ENCODE results near the gene ARFGEF3.
A peak's percentile ranks its signal among the peaks of the same experiment; 100 is the strongest.

Gene ARFGEF3

DNA sequence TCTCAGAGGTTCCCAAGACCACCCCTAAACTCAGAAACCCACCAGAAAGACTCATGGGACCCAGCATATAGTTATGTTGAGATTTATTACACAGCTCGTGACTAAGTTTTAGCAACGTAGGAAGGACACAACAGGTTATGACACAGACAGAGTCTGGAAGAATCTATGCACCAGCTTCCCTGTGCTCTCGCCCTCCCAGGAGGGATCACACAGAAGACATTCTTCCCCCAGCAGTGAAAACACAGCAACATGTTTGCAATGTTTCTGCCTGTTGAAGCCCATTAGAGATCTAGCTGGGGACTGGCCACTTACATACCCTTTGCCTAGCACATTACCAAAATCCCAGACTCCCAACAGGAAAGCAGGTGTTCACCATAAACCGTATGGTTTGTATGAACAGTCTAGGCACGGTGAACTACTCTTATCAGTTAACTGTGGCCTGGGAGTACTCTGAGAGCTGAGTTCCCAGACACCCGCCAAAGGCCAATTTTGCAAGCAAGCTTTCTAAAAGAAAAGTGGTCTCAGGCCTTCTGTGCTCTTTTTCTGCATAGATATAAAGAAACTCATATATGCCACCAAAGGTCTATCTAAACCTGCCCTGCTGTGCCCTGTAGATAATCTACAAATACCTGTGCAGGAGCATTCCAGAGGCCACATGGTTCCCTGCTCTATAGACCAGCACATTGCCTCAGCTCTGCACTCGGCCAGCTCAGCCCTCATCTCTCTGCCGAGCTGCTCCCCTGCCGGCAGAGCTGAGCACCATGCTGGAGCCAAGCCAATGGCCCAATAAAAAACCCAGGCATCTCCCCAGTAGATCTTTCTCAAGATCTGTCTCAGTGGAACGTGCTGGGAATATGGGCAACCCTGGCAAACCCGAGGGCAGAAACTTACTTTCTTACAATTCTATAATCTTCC is 146.3 kb downstream of the ARFGEF3 start:
- DNase-seq (ENCODE audit: low read depth in 2 of 2) = no peak

DNA sequence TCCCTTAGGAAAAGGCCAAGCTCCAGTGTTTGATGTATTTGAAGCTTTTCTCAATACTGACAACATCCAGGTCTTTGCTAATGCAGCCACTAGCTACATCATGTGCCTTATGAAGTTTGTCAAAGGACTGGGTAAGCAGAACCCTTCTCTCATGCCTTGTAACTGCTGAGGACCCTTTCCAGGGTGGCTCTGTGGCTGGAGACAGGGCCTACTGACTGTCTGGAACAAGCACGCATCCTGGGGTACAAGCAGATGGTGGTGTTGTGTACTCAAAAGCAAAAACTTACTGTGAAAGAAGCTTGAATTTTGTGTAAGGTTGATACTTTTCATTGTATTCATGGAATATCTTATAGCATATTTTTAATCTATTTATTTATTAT is 147.0 kb downstream of the ARFGEF3 start:
- DNase-seq (ENCODE audit: low read depth in 2 of 2) = no peak

DNA sequence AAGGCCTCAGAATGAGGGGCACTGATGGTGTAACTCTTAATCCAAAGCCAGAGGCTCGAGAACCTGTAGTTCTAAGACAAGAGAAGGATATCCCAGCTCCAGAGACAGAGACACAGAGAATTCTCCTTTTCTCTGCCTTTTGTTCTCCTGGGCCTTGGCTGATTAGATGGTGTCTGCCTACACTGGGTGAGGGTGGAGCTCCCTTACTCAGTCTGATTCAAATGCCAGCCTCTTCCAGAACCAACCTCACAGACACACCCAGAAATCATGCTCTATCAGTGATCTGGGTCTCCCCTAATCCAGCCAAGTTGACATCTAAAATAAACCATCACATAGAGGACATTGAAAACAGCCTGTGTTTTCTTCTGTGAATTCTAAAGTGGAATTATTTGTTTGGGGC is 148.0 kb downstream of the ARFGEF3 start:
- no peak for DNase-seq (ENCODE audit: low read depth in 2 of 2)

DNA sequence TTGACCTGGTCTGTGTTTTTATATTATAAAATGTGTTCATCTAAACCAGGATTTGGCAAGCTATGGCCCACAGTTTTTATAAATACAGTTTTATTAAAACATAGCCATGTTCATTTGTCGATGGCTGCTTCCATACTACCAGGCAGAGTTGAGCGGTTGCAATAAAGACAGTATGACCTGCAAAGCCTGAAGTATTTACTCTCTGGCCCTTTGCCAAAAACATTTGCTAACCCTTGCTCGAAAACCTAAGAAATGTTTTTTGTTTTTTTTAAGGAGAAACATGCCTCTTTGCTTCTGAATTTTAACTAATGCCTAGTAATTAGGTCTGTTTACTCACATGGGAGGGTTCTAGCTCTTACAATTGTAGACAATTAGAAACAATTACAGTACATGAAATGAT is 148.6 kb downstream of the ARFGEF3 start:
- no peak for DNase-seq (ENCODE audit: low read depth in 2 of 2)

DNA sequence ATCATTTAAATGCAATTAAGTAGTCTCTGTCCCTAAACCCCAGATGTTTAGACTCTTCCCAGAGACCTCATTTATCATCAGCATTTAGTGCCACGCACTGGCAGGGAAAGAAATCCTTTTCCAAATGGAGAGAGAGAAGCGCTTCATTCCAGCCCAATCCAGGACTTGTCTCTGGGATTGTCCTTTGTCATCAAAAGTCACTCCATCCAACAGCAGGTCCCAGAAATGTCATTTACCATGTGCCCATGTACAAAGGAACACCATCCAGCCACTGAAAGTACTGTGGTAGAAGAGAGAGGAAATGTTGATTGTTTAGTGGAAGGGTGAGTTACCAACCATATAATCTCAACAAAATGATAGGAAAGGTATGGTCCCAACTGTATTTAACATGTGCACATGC is 149.1 kb downstream of the ARFGEF3 start:
- no peak for DNase-seq (ENCODE audit: low read depth in 2 of 2)

DNA sequence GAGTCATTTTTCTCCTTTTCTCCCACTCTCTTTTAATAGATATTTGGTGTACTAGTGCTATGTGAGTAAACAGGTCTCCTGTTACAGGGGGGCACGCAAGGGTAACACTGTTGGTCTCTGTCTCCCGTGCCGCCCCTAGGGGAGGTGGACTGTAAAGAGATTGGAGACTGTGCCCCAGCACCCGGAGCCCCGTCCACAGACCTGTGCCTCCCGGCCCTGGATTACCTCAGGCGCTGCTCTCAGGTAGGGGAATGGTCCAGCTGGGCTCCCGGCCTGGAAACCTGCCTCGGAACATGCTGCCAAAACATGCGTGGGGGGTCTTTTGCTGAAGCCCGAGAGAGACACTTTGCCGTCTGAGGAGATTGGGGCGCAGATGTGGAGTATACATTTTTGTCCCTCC is 149.5 kb downstream of the ARFGEF3 start:
- no peak for DNase-seq (ENCODE audit: low read depth in 2 of 2)

DNA sequence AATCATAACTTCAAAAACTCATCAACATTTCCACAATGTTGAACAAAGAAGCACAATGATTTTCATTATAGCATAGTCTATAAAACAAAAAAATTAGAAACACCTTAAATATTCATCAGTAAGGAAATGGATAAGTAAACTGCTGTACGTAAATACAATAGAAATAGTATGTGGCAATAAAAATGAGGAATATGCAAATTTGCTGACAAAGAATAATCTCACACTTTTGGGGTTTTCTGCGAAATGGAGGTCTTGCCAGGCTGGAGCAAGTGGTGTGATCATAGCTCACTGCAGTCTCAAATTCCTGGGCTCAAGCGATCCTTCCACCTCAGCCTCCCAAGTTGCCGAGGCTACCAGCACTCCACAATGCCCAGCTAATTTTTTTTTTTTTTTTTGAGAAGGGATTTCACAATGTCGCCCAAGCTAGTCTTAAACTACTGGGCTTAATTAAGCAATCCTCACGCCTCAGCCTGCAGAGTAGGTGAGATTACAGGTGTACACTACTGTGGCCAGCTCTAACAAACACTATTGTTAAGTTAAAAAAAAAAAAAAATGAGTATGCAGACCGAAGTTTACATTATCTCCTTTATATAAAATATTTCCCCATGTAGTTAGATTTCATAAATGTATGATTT is 157.1 kb downstream of the ARFGEF3 start:
- DNase-seq (ENCODE audit: low read depth in 2 of 2) = no peak

DNA sequence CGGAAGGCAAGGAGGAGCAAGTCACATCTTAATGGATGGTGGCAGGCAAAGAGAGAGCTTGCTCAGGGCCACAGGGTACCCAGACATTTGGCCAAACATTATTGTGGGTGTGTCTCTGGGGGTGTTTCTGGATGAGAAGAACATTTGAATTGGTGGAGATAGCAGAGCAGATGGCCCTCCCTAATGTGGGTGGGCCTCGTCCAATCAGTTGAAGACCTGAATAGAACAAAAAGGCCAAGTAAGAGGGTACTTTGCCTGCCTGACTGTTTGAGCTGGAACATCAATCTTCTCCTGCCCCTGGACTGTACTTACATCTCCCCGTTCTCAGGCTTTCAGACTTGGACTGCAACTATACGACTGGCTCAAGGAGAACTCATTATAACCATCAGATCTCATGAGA is 160.2 kb downstream of the ARFGEF3 start:
- DNase-seq (ENCODE audit: low read depth in 2 of 2) = no peak

DNA sequence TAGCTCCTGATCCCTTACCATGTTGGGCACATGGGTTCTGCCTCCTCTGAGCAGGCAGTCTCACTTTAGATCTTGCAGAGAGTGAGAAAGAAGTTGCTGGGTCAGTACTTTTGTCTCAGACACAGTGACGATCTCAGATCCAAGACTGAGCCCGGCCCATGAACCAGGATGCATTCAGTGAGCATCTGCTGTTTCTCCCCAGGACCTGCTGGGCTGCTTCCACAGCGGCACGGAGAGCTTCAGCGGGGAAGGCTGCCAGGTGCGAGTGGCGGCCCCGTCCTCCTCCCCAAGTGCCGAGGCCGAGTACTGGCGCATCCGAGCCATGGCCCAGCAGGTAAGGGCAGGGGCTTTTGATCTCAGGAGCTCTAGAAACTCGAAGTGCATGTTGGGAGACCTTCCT is 162.1 kb downstream of the ARFGEF3 start:
- DNase-seq (ENCODE audit: low read depth in 2 of 2) = no peak

DNA sequence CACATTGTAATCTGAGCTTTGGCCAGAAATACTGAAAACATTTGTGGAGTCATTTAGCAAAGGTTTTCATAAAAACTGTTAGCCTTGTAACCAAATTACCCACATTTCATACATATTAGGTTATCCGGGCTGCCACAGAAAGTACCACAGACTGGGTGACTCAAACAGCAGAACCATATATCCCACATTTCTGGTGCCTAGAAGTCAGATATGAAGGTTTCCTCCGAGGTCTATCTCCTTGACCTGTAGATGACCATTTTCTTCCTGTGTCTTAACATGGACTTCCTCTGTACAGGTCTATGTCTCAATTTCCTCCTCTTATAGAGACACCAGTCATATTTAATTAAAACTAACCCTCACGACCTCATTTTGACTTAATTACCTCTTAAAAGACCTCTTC is 166.5 kb downstream of the ARFGEF3 start:
- DNase-seq (ENCODE audit: low read depth in 2 of 2) = no peak

DNA sequence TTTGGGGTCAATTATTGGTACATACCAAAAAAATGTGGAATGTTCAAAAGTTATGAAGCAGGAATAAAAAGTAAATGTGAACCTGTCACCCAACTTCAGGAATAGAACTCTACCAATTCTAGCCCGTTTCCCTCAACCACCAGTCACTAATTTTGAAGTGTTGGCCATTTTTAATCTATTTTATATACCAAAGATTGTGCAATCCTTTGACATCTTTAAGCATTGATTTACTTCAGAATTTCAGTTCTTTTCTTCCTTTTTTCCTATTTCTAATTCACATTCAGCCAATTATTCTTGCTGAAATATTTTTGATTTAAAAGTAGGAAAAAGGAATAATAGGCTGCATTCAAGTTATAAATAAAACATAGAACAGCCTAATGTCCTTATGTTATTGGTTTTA is 169.0 kb downstream of the ARFGEF3 start:
- no peak for DNase-seq (ENCODE audit: low read depth in 2 of 2)

DNA sequence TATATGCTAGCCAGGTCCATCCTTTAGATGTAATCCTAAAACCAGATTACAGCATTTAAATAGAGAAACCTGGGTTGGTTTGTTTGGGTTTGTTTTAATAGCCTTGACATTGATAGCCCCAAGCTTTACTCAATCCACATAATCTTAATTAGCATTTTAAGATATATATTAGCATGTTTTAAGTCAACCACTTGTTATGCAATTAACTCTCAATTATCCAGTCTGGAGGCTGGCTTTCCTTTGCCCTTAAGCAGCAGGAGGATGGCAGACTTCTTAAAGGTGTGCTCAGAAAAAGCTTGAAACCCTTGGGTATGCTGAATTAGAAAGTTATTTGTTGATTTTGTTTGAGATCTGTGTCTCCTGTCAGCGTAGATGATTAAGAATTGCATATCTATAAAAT is 169.7 kb downstream of the ARFGEF3 start:
- no peak for DNase-seq (ENCODE audit: low read depth in 2 of 2)

DNA sequence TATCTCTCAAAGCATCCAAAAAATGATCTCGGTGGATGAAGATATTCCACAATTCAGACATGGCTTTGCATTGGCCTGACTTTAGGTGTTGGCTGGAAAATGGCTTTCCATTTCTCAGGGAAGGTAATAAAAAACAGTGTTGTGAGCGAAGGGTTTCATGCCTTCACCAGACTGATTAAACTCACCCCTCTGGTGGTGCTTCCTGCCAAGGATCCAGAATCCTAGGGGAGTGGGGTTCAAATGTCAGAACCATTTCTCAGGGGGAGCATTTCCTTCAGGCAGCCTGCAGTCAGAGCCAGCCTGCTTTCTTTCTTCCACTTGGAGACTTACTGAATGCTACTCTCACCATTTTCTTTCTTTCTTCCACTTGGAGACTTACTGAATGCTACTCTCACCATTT is 170.2 kb downstream of the ARFGEF3 start:
- DNase-seq (ENCODE audit: low read depth in 2 of 2) = no peak

DNA sequence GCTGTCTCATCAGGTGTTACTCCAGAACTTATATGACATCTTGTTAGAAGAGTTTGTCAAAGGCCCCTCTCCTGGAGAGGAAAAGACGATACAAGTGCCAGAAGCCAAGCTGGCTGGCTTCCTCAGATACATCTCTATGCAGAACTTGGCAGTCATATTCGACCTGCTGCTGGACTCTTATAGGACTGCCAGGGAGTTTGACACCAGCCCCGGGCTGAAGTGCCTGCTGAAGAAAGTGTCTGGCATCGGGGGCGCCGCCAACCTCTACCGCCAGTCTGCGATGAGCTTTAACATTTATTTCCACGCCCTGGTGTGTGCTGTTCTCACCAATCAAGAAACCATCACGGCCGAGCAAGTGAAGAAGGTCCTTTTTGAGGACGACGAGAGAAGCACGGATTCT is 172.3 kb downstream of the ARFGEF3 start:
- DNase-seq (ENCODE audit: low read depth in 2 of 2) = no peak

DNA sequence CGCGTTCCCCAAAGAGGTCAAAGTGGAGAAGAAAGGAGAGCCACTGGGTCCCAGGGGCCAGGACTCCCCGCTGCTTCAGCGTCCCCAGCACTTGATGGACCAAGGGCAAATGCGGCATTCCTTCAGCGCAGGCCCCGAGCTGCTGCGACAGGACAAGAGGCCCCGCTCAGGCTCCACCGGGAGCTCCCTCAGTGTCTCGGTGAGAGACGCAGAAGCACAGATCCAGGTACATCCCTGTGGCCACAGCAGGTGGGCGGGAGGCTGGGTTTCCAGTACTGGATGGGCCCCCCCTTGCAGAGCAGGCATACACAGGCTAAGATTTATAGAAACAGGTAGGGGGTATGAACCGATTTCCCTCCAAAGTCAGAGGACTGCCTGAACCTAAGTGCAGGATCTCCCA is 173.2 kb downstream of the ARFGEF3 start:
- no peak for DNase-seq (ENCODE audit: low read depth in 2 of 2)

DNA sequence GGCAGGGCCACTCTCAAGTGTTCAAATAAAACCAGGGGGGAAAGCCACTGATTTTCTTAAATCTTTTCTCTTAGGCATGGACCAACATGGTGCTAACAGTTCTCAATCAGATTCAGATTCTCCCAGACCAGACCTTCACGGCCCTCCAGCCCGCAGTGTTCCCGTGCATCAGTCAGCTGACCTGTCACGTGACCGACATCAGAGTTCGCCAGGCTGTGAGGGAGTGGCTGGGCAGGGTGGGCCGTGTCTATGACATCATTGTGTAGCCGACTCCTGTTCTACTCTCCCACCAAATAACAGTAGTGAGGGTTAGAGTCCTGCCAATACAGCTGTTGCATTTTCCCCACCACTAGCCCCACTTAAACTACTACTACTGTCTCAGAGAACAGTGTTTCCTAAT is 174.5 kb downstream of the ARFGEF3 start:
- no peak for DNase-seq (ENCODE audit: low read depth in 2 of 2)

DNA sequence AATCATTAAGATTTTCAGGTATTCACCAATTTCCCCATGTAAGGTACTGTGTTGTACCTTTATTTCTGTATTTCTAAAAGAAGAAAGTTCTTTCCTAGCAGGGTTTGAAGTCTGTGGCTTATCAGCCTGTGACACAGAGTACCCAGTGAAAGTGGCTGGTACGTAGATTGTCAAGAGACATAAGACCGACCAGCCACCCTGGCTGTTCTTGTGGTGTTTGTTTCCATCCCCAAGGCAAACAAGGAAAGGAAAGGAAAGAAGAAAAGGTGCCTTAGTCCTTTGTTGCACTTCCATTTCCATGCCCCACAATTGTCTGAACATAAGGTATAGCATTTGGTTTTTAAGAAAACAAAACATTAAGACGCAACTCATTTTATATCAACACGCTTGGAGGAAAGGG is 175.3 kb downstream of the ARFGEF3 start:
- no peak for DNase-seq (ENCODE audit: low read depth in 2 of 2)

DNA sequence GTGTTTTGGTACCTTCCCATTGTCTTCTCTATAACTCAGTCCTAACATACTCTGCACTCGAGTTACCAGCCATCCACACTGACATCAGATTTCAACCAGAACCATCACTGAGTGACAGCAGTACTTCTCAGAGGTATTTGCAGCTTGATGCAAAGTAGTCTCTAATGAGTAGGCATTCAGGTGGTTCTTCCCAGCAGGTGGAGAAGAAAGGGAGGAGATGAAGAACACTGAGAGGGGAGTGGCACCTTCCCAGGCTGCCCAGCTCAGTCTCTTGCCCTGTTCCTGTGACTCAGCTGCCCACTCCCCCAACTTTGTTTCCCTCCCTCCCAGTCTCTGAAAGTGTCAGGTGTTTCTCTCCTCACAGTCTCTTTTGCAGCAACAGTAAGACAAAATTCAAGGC is 177.3 kb downstream of the ARFGEF3 start:
- DNase-seq (ENCODE audit: low read depth in 2 of 2) = no peak

DNA sequence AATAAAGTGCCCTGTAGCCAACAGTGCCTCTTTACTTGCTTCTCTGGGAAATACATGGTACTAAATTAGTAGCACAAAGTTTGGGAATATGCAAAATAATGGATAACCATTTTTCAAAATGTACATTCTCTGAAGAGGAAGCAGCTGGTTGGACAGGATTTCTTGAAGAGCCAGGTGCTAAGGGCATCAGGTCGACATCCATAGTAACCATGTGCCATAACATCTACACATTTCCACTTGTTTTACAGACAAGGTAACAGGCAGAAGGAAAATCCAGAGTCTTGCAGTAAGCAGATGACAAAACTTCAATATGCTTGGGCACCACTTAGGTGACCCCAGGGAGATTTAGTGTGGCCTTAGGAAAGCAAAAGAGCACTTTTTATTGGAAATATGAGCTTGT is 179.4 kb downstream of the ARFGEF3 start:
- no peak for DNase-seq (ENCODE audit: low read depth in 2 of 2)

DNA sequence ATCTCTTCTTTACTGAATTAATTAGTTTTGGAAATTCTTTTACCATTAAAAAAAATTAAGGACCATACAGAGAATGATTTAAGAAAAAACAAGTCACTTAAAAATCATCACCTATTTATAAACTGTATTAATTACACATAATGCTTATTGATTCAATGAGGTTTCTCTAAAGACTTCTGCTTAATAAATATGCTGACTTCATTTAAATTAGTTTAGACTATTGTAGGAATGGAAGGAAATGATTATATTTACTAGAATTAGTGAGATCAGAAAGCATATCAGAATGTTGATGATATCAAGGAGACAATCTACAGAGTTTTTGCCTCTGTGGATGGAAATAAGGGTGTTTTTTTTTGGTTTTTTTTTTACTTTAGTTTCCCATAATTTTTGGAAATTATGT is 181.4 kb downstream of the ARFGEF3 start:
- DNase-seq (ENCODE audit: low read depth in 2 of 2) = no peak

DNA sequence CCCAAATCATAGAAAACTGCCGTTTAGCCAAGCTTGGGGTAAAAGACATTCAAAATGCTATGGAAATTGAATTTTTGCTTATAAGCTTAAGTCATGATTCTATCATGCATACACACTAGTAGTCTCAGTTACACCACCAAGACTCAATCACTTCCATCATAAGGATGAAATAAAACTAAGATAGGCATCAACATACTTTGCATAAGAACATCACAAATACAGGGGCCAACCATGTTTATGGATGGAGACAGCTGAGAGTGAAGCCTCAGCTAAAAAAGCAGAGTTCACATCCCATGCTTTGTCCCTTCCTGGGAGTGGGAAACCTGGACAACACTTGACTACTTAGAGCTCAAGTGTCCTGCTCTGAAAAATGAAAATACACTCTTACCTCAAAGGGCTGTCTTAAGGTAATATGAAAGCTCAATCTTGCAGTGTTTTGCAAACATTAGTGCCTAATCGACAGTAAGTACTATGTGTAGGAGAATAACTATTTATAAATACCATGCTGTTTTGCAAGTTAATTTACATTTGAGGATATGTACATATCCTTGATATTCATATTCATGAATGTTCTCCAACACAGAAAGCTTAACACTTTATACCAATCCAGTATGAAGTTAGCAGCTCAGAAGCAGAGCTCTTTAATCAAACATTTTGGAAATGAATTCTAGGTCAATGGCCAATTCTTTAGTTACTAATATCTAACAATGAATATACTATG is 184.0 kb downstream of the ARFGEF3 start:
- no peak for DNase-seq (ENCODE audit: low read depth in 2 of 2)

DNA sequence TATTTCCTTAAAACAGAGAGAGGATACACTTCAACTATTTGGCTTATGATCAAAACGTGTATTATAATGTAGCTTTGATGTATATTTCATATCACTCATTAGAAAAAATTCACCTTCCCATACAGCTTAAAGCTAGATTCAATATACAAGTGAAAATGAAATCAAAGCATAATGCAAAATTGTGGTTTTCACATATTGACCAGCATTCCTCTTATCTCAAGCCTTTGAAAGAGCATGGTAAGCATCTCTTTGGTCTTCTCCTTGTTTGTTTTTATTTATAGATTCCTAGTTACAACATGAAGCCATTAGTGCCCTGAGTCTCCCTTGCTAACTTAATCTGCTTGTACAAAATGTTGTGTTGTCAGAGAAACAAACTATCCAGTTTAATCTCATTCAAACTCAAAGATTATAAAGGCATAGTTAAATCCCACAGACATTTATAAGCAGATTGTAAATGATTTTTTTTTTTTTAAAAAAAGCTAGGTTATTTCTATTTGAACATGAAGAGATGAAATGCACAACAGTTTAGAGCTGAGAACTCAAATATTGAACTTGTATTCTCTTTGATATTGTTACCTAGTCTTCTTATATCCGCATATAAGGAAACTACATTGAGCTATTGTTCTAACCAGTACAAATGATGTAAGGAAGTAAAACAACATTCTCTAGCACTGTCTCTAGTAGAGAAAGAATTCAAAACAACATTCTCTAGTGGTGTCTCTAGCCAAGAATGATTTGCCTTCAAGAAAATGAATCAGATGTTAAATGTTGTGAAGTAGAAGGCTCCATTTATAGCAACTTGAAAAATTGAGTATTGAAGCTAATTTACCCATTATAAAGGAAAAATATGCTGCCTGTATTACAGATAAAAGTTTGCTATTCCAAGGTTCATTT is 184.8 kb downstream of the ARFGEF3 start:
- peak in 1 of 2 experiments; percentile 1 for DNase-seq (ENCODE audit: low read depth in 2 of 2)
